SU-DHL-6 (cell line): Measurements from ENCODE around the gene RASSF5.

Experiments
- EZH2phosphoT487 ChIP-seq: fragments of 200-600 bp; sonication (generic), shearing (Covaris generic); conservative IDR thresholded peaks from 2 replicates; pipeline ENCODE4 v1.6.1; 2018; ENCODE audit warnings: mild to moderate bottlenecking, antibody characterized with exemption, low read length, moderate library complexity, mixed read lengths
- TF ChIP-seq, protein P1 (sequence below): fragments of 200-600 bp; sonication (generic); IDR thresholded peaks from one replicate; pipeline ENCODE4 v1.5.1; 2017; ENCODE audit warnings: antibody characterized with exemption, mild to moderate bottlenecking, low read length, moderate library complexity; ENCODE audit not compliant: insufficient read depth, poor library complexity, severe bottlenecking

DNA sequence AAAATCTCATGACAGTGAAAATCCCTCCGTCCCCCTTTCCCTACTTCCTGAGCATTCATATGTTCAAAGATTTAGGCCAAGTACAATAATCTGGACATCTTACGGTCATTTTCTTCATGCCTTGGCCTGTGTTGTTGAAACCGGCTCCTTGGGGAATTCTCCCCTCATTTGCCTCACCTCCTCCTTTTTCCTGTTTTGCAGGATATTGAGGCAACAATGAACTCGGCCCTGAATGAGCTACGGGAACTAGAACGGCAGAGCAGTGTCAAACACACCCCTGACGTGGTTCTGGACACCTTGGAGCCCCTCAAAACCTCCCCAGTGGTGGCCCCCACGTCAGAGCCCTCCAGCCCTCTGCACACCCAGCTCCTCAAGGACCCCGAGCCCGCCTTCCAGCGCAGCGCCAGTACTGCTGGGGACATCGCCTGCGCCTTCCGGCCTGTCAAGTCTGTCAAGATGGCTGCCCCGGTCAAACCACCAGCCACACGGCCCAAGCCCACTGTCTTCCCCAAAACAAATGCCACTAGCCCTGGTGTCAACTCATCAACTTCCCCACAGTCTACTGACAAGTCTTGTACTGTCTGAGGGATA lies 46.4 kb upstream of the RASSF5 start:
- TF ChIP-seq, protein P1, sequence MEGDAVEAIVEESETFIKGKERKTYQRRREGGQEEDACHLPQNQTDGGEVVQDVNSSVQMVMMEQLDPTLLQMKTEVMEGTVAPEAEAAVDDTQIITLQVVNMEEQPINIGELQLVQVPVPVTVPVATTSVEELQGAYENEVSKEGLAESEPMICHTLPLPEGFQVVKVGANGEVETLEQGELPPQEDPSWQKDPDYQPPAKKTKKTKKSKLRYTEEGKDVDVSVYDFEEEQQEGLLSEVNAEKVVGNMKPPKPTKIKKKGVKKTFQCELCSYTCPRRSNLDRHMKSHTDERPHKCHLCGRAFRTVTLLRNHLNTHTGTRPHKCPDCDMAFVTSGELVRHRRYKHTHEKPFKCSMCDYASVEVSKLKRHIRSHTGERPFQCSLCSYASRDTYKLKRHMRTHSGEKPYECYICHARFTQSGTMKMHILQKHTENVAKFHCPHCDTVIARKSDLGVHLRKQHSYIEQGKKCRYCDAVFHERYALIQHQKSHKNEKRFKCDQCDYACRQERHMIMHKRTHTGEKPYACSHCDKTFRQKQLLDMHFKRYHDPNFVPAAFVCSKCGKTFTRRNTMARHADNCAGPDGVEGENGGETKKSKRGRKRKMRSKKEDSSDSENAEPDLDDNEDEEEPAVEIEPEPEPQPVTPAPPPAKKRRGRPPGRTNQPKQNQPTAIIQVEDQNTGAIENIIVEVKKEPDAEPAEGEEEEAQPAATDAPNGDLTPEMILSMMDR = no peak
- no peak for TF ChIP-seq EZH2phosphoT487
